GM21526 (cell line): ENCODE data around the gene NR2F1.
"Not testable (repeated sequence)": the region's sequence is repeated elsewhere in the genome, so short reads cannot be mapped to it uniquely, and the experiment has no call there.

Source experiments
- ATAC-seq: cut with Tn5 transposase; IDR thresholded peaks from one replicate; pipeline ENCODE4 v1.9.1; 2021; ENCODE audit warnings: moderate library complexity; ENCODE audit not compliant: unreplicated experiment, low FRiP score

Gene NR2F1

DNA sequence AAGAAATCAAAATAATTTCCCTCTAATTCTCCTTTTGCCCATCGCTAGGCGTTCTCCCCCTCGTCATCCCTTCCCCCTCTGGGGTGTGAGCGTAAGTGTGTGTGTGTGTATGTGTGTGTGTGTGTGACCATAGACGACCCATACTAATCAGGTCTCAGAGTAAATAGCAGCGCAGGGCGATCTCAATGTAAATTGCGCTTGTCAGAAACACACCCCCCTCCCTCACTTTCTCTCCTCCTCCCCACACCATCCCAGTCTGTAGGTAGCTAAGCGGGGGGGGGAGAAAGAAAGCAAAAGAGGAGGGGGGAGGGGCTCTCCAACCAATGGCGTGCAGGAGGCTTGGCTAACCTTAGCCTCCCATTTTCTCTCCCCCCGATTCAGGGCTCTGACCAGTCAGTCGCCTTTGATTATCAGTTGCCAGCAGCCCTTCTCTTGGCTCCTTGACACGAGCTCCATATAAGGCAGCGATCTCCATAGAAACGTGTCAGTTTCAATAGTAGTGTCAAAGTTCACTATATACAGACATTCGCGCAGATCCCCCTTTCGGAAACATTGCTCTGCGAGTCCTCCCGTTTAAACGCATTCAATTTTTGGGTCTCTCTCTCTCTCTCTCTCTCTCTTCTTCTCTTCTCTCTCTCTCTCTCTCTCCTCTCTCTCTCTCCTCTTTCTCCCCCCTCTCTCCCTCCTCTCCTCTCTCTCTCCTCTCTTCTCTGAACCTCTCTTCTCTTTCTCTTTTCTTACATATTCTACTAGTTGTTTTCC, at the start of gene NR2F1:
TSS of gene NR2F1 (plus strand) at position 546 of the 762 bp plus-strand sequence. CDS start 1,802 bp downstream, outside the sequence.
- ATAC-seq, result no peak

DNA sequence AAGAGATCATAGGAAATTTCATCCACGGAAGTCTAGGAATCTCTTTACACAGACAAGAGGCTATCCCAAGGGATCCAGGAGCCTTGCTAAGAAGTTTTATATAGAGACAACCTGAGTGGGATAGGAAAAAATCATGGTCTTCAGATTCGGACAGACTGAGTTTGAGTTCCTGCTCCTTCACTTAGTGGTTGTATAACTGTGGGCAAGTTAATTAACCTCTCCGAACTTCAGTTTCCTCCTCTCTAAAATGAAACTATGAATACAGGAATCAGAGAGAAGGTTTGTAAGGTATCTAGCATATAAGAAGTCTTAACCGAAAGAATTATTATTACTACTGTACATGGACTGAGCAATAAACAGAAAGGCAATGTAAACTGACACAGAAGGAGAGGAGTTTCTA, 37.1 kb upstream of the NR2F1 start:
- no peak for ATAC-seq

- not testable (repeated sequence) for ATAC-seq
These were observed 33.4 kb upstream of the NR2F1 start for GRCh38 chr5:93549594-93549993.

GRCh38 chr5:93557021-93557604, 25.9 kb upstream of the NR2F1 start:
- no peak for ATAC-seq

DNA sequence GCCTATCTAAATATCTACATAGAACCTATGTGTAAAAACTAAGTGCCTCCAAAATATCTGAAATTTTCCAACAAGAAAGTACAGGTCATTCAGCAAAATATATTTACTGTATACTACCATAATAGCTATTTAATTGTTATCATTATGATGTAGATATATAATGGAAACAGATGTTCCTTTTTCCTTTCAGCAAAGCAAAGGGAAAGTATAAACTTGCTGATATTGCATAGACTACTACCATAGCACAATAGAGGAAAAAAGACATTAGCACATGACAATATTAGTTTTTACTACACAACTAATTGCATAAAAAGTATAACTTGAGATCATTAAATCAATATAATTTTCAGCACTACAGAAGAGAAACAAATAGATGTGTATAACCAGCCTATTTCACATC, 16.9 kb upstream of the NR2F1 start:
- no peak for ATAC-seq

GRCh38 chr5:93567424-93567823, 15.6 kb upstream of the NR2F1 start:
- no peak for ATAC-seq

DNA sequence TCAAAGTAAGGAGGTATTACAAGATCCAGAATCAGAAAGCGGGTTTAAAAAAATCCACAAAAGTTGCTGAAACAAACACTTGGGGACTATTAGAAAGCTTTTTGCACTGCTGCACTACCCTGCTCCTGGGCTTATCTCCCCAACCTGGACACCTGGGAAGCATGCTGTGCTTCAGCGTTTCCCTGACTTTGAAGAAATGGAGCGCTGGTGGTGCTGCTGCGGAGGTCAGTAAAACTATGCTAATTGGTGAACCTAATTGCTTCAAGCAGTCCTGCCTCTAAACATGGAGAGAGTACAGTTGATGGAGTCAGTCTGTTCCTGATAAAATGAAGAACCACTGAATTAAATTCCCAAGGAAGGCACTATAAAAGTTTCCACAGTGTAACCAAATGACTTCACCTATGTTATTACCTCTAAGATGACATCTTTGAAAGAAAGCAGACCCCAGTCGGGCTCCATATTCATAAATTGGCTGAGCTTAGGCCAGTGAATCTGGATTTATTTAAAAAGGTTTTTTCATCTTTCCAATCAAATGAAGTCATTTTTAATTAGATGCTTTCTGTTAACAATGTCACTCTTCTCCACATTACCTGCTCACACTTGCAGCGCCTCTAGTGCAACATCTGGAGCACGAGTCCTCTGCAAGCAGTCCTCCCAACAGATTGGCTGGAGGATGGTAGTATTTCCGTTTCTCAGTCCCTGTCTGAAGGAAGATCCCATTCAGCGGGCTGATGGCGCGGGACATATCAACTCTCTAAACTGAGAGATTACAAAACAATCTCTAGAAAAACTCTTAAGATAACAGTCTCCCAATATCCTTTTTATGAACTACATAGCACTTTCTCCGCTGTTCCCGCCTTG, 13.5 kb upstream of the NR2F1 start:
- no peak for ATAC-seq

DNA sequence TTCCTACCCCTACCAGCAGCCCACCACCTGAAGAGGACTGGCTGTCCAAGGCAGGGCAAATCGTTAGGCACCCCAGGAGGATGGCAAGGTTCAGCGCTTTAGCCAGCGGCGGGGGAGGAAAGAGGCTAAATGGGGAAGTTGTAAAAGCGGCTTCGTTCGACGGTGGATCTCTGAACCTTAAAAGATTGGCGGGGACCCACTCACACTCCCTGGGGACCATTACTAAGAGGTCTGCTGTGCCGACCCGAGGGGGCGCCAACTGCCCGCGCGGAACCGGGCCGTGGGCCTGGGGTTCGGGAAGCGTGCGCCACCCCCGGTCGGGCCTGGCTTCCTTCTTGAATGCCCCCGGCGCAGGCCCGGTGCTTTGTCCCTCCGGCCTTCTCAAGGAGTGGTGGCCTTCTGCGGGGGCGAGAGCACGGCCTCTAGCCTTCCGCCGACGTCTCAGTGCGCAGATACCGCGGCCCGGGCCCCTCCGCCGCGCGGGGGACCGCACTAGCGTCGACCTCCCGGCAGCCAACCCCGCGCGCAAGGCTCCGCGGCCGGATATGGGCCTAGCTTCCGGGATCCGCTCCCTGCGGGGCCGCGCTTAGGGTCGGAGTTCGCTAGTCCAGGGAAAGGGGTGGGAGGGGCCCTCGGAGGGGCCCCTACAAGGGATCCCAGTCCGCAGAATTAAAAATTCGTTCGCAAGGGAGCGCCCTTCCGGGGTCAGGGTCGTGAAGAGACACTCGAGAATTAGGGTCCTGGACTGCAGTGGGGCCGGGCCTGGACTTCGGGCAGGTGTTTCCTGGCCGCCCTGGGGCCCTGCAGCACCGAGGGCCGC, 12.5 kb upstream of the NR2F1 start:
- no peak for ATAC-seq

DNA sequence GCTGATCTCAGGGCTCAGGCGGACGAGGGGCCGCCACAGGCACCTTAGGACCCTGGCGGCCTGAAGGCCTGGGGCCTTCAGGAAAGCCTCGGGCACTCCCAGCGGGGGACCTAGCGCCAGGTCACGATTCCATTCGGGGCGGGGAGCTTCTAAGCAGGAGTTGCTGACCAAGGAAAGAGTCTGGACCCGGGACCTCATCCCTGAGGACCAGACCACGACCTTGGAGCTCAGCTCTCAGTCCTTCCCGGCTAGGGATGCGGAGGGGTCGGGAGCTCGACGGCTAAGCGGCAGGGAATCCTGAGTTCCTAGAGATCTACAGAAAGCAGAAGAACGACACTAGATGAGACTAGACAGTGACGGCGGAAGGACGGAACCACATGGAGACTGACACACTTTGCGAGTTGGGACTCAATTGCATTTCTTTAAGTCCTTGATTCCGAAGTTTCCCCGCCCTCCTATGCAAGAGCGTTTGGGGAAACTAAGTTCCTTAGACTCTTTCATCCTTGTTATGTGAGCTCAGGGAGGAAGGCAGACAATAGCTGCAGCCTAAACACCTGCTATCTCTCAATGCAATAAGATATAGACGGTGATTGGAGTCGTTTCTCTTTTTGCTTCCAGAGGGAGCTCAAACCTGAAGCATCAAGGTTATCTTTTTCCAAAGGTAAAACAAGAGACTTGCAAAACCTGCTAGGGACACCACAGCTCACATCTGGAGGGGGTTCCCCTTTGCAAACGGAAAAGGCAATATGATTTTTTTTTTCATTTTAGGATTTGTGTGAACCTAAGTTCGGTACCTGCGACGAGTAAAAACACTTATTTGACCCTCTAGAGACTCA, 11.7 kb upstream of the NR2F1 start:
- ATAC-seq, result no peak

GRCh38 chr5:93572101-93572607, 10.9 kb upstream of the NR2F1 start:
- ATAC-seq, result no peak

- ATAC-seq, result no peak
These were observed 10.2 kb upstream of the NR2F1 start for GRCh38 chr5:93572608-93573353.

DNA sequence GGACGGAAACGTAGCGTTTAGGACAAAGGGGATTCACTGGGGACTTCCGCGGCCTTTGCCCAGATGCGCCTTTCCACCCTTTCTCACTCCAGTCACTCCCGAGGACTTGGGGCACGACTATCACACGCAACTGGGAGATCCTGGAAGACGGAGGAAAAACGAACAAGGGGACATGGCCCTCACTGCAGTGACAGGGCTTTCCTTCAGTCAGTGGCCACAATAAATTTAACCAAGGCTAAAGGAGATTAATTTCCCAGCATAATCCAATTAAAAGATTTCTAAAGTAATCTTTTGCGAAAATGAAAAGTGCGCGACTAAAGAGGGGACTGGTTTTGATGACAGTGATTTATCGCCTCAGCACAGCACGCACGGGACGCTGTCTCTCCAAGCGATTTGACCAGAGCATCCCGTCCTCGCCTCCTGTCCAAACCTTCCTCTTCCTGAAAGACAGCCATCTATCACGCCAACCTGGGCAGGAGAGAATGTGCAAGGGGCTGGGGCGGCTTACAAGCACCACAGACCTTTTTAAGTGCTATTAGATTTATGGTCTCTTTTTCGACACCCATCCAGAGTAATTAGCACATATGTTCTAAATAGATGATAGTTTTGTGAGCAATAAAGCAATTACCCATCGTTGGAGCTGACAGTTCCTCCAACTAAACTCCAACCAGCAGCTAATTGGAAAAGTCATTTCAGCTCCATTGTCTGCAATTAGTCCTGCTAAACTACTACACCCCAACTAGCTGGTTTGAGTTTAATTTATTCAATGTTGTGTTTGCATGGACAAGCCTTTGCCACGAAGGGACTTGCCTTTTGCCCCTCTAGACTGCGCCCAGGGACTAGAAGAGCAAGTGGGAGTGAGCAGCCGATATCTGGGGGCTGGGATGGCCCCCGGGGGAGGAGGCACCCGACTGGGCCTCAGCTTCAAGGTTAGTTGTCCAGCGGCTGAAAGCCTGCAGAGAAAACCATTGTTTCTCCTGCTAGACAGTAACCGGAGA, 9.4 kb upstream of the NR2F1 start:
- no peak for ATAC-seq

- no peak for ATAC-seq
These were observed 8.3 kb upstream of the NR2F1 start for GRCh38 chr5:93574491-93575305.

DNA sequence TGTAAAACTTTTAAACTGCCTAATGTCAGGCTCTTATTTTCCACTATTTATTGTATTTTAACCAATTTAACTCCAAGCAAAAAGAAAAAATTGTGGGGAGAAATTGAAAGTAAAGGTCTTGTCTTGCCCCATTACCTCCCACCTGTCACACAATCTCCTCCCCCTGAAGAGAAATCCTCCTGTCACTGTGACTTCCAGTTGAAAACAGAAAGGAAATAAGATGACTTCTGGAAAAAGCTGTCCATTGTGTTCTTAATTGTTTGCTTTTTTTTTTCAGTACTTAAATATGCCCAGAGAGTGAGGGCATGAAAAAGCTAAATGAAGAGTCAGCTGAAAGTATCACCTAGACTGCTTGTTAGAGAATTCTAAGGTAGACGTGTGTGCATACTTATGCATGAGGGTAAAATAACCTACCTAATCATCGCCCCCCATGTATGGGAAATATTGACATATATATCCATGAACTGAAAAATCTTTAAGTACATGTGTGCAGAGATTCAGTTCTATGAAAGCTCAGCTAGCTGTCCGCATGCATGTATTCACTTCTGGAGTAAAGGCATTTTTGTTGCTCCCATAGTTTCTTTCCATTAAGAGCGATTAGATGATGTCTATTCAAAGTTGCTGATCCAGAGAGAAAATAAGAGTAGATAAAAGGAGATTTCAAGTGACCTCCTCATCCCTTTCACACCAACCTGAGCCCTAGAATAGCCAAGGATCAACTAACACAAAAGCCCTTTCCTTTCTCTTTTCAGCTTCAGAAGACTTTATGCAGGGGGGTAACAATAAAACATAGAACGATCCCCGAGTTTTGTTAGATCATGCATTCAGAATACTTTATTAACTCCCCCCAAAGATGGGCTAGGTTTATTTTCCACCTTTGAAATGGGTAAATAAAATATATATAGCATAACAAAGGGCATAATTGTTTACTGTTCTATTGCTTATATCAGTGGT, 7.3 kb upstream of the NR2F1 start:
- no peak for ATAC-seq

DNA sequence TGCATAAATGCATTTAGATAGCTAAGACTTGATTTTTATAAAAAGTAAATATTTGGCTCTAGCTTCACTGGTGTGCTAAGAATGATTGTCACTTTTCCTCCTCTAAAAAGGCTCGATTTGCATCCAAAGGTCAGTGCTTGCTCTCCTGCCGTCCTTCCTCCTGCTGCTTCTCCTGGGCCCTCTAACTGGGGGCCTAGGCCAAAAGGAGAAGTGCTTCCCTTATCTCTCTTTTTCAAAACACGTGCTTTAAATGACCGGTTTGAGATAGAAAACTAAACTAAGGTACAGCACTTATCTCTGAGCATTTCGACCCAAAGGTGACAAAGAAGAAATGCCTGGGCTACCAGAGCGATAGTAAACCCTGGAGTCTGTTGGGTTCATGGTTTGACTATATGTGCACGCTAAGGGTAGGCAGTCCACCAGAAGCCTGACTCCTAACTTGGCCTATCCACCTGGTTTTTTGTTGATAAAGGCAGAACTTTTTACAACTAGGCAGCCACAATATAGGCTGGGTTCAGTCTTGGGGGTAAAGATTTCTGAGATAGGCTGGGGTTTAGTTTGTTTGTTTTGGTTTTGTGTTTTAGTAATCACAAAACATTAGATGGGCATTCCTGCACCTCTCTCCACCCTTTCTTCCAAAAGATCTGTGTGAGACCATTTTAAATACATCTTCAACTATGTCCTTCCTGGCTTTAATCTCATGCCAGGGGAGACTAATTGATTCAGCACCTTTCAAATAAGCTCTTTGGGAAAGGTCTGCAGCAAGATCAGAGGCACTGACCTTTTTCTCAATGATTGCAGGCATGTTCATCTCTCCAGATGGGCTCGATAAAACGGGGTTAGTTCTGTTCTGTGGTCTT, 5.8 kb upstream of the NR2F1 start:
- no peak for ATAC-seq
